Esophagus squamous epithelium (tissue), 5 donors: ENCODE measurements around the gene PDE9A. TPM values are rescaled to one million over a fixed set of nuclear protein-coding genes. Genes with fewer than 3 reads are reported as not detected.

Experiments
- DNase-seq: peaks from one replicate; lab custom pipeline; 2025; lab: John Stamatoyannopoulos, UW
- H3K27ac ChIP-seq, 4 donors: fragments of 200-600 bp; sonication (generic); one replicate each; pipeline ENCODE4 v1.5.1; 2016 to 2019; ENCODE audit warnings: mild to moderate bottlenecking in 1 of 4
- H3K27me3 ChIP-seq, 4 donors: fragments of 200-600 bp; sonication (generic); 1 replicate in 3 of 4; 2 replicates in 1 of 4; pipeline versions ENCODE4 v1.5.1 to v1.6.0; 2017 to 2021; ENCODE audit warnings: antibody characterized with exemption in 1 of 4
- H3K36me3 ChIP-seq, 3 donors: fragments of 200-600 bp; sonication (generic); one replicate each; pipeline ENCODE4 v1.5.1; 2016 to 2019
- H3K4me1 ChIP-seq, 3 donors: fragments of 200-600 bp; sonication (generic); one replicate each; pipeline ENCODE4 v1.5.1; 2017 to 2019
- H3K4me3 ChIP-seq, 4 donors: fragments of 200-600 bp; sonication (generic); 1 replicate in 3 of 4; 2 replicates in 1 of 4; pipeline ENCODE4 v1.5.1; 2016 to 2019; ENCODE audit warnings: mild to moderate bottlenecking in 2 of 4, moderate library complexity in 1 of 4
- H3K9me3 ChIP-seq, 3 donors: fragments of 200-600 bp; sonication (generic); one replicate each; pipeline ENCODE4 v1.5.1; 2016 to 2019
- CTCF ChIP-seq, 6 experiments: fragments of 450-650 bp in 4 of 6; fragments of 200-600 bp in 2 of 6; sonication (generic) in 2 of 6; IDR thresholded peaks; one replicate each; pipeline ENCODE4 v1.5.1; 2016 to 2019; ENCODE audit warnings: antibody characterized with exemption in 6 of 6, mild to moderate bottlenecking in 4 of 6, moderate library complexity in 4 of 6
- POLR2A ChIP-seq, 4 donors: fragments of 450-650 bp; IDR thresholded peaks; one replicate each; pipeline ENCODE4 v1.6.1; 2017; ENCODE audit warnings: antibody characterized with exemption in 4 of 4, mild to moderate bottlenecking in 4 of 4, moderate library complexity in 3 of 4
- WGBS, 2 donors: methylation state at CpG; one replicate each; pipeline ENCODE4 v1.1.5; 2018; 5-methylcytosine and 5-hydroxymethylcytosine counted together
- intact Hi-C: fragments of 100-400 bp; cut with DNase I; formaldehyde crosslinking; loops from one replicate; pipeline ENCODE4 v1.15.0; 2022
- total RNA-seq, 4 donors: library from RNA; depleted of rRNA; stranded (reverse); fragments of >200 nt; gene quantifications; one replicate each; pipeline ENCODE4 v1.1.0, GENCODE V29; 2016
- donor health status: DM: yes; HTN: yes; CAD: no.

Gene PDE9A
- total RNA-seq, 4 donors from 2014 or later = 0.61 to 2.9 (median 1.8) TPM

GRCh38 chr21:42671778-42672593 is 18.6 kb downstream of the PDE9A start:
- Histone ChIP-seq H3K27ac (no peak overlapping the region), H3K27me3 (peaks cover 0 to 3% (median 0%) of the 10 kb centered on the region in 4 donors), H3K4me3 (no peak overlapping the region), H3K4me1 (peaks cover 0 to 33% (median 0%) of the 10 kb centered on the region in 3 donors), H3K9me3 (no peaks in the 10 kb centered on the region), H3K36me3 (no peaks in the 10 kb centered on the region)
- intact Hi-C loops = no loop called here
- DNase-seq = no peak
- TF ChIP-seq POLR2A (IDR thresholded peaks at IDR 0.05) = no peak
- 64 to 70% methylated on average over 13 of the region's 15 CpGs for WGBS, 2 donors

- intact Hi-C loops = no loop called here
- no peaks in the 10 kb centered on the region for H3K9me3 ChIP-seq
- H3K36me3 ChIP-seq = no peaks in the 10 kb centered on the region
- no peak for TF ChIP-seq POLR2A (IDR thresholded peaks at IDR 0.05)
- no peak for TF ChIP-seq CTCF (IDR thresholded peaks at IDR 0.05)
- H3K4me1 ChIP-seq = peaks cover 0 to 35% (median 0%) of the 10 kb centered on the region in 3 donors
- no peak overlapping the region for H3K4me3 ChIP-seq
- no peak overlapping the region for H3K27ac ChIP-seq
- H3K27me3 ChIP-seq = peaks cover 0 to 3% (median 0%) of the 10 kb centered on the region in 4 donors
- DNase-seq = no peak
- 81 to 84% methylated on average over 18 to 24 of the region's 24 CpGs for WGBS, 2 donors
These were observed 19.5 kb downstream of the PDE9A start for GRCh38 chr21:42672699-42673458.

- TF ChIP-seq POLR2A (IDR thresholded peaks at IDR 0.05) (no peak), CTCF (IDR thresholded peaks at IDR 0.05) (no peak)
- H3K27me3 ChIP-seq = peaks cover 0 to 3% (median 0%) of the 10 kb centered on the region in 4 donors
- no peak for DNase-seq
- H3K36me3 ChIP-seq = no peaks in the 10 kb centered on the region
- intact Hi-C loops = no loop called here
- H3K4me1 ChIP-seq = peaks cover 0 to 32% (median 0%) of the 10 kb centered on the region in 3 donors
- H3K27ac ChIP-seq = peak overlapping the region in 2 of 4 donors; percentile 5 to 33
- H3K4me3 ChIP-seq = no peak overlapping the region
- no peaks in the 10 kb centered on the region for H3K9me3 ChIP-seq
- WGBS, 2 donors = 87 to 92% methylated on average over 17 to 20 of the region's 23 CpGs
These were observed 20.4 kb downstream of the PDE9A start for GRCh38 chr21:42673633-42674328.

DNA sequence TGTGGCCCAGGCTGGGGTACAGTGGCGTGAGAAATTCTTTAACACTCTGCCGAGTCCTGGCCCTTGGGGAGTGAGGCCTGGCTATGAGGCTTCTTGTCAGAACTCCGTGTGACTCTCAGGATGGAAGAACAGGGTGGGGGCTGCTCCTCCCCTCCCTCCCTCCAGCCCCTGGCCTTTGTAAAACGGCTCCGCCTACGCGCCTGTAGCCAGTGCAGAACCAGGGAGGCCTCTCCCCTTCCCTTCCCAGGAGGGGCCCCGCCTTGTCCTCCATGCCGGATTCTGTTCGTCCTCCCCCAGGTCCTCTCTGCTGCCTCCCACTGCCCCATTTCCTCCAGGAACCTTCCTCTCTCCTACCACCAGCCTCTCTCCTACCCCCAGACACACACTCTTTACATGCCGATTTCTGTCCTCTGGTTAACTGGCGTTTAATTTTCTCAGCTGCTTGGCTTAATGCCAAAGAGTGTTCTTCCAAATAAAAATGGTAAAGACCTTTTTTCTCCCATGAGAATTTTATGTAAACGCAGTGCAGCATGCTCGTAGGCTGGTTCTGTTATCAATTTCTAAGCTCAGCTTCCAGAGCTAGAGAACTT is 21.0 kb downstream of the PDE9A start:
- no peak for DNase-seq
- 34 to 45% methylated on average over 12 to 14 of the region's 14 CpGs for WGBS, 2 donors
- TF ChIP-seq CTCF (IDR thresholded peaks at IDR 0.05) (no peak), POLR2A (IDR thresholded peaks at IDR 0.05) (no peak)
- Histone ChIP-seq H3K27me3 (peaks cover 0 to 8% (median 0%) of the 10 kb centered on the region in 4 donors), H3K27ac (peak overlapping the region in 2 of 4 donors; percentile 5 to 33), H3K36me3 (no peaks in the 10 kb centered on the region), H3K9me3 (no peaks in the 10 kb centered on the region), H3K4me1 (peaks cover 0 to 29% (median 0%) of the 10 kb centered on the region in 3 donors), H3K4me3 (peak overlapping the region in 3 of 4 donors; percentile 15 to 42 (median 16))
- intact Hi-C loops = no loop called here

GRCh38 chr21:42675403-42675802 is 22.0 kb downstream of the PDE9A start:
- Histone ChIP-seq H3K27ac (no peak overlapping the region), H3K4me3 (no peak overlapping the region), H3K36me3 (no peaks in the 10 kb centered on the region), H3K4me1 (peaks cover 0 to 29% (median 0%) of the 10 kb centered on the region in 3 donors), H3K27me3 (peaks cover 0 to 16% (median 0%) of the 10 kb centered on the region in 4 donors), H3K9me3 (no peaks in the 10 kb centered on the region)
- no peak for DNase-seq
- intact Hi-C loops = no loop called here
- 85 to 92% methylated on average over 10 to 14 of the region's 15 CpGs for WGBS, 2 donors
- no peak for TF ChIP-seq POLR2A (IDR thresholded peaks at IDR 0.05)
- TF ChIP-seq CTCF (IDR thresholded peaks at IDR 0.05) = no peak
